GM19193 (cell line): Measurements from ENCODE around the gene SURF2.

Source experiments
- POLR2A ChIP-seq: IDR thresholded peaks from 4 replicates; pipeline ENCODE4 v1.6.1; 2011; ENCODE audit not compliant: insufficient read depth, insufficient read length; ENCODE audit errors: extremely low read depth

SURF2 gene

GRCh38 chr9:133367221-133367620 is 10.9 kb downstream of the SURF2 start:
- no peak for TF ChIP-seq POLR2A

- no peak for TF ChIP-seq POLR2A
These were observed 11.4 kb downstream of the SURF2 start for GRCh38 chr9:133367778-133368177.

- no peak for TF ChIP-seq POLR2A
These were observed 12.0 kb downstream of the SURF2 start for GRCh38 chr9:133368249-133368881.

GRCh38 chr9:133369422-133369821 is 13.1 kb downstream of the SURF2 start:
- TF ChIP-seq POLR2A, result no peak

GRCh38 chr9:133369933-133370332 is 13.6 kb downstream of the SURF2 start:
- TF ChIP-seq POLR2A, result no peak

- TF ChIP-seq POLR2A, result no peak
These were observed 14.3 kb downstream of the SURF2 start for GRCh38 chr9:133370685-133371084.

- no peak for TF ChIP-seq POLR2A
These were observed 14.9 kb downstream of the SURF2 start for GRCh38 chr9:133371261-133371711.

GRCh38 chr9:133372144-133372543 is 15.8 kb downstream of the SURF2 start:
- TF ChIP-seq POLR2A, result no peak

- TF ChIP-seq POLR2A, result no peak
These were observed 18.3 kb downstream of the SURF2 start for GRCh38 chr9:133374612-133375115.

GRCh38 chr9:133375116-133375723 is 18.9 kb downstream of the SURF2 start:
- no peak for TF ChIP-seq POLR2A

- TF ChIP-seq POLR2A, result peak; percentile 88
These were observed 19.6 kb downstream of the SURF2 start, which contains the start of the genes STKLD1 and SURF4 for GRCh38 chr9:133375724-133376654. STKLD1 (plus strand) TSS chr9:133376366; CDS start chr9:133376474, 108 bp downstream. SURF4 (minus strand) TSS chr9:133376060; CDS start chr9:133375969, 91 bp downstream.

GRCh38 chr9:133377721-133378216 is 21.4 kb downstream of the SURF2 start:
- no peak for TF ChIP-seq POLR2A

GRCh38 chr9:133378408-133378962 is 22.1 kb downstream of the SURF2 start:
- TF ChIP-seq POLR2A, result no peak
